Measurements from ENCODE around the gene KYNU. TPM values are rescaled to one million over a fixed set of nuclear protein-coding genes. Genes with fewer than 3 reads are reported as not detected.

The KYNU gene
- total RNA-seq, 1 donor from 2014 or later, result 1.3 TPM

GRCh38 chr2:142930835-142931398, 53.5 kb downstream of the KYNU start:
- no peak overlapping the region for H3K4me3 ChIP-seq (ENCODE audit: low read depth, low read length)
- TF ChIP-seq CTCF (conservative IDR thresholded peaks at IDR 0.05; ENCODE audit: low read depth, low read length), result no peak
- no peak for DNase-seq (ENCODE audit: low read depth)

GRCh38 chr2:142933916-142934315, 56.5 kb downstream of the KYNU start:
- no peak for TF ChIP-seq CTCF (conservative IDR thresholded peaks at IDR 0.05; ENCODE audit: low read depth, low read length)
- DNase-seq (ENCODE audit: low read depth), result no peak
- no peak overlapping the region for H3K4me3 ChIP-seq (ENCODE audit: low read depth, low read length)

- DNase-seq (ENCODE audit: low read depth), result no peak
- no peak for TF ChIP-seq CTCF (conservative IDR thresholded peaks at IDR 0.05; ENCODE audit: low read depth, low read length)
- no peak overlapping the region for H3K4me3 ChIP-seq (ENCODE audit: low read depth, low read length)
Measured at GRCh38 chr2:142935563-142936089, 58.2 kb downstream of the KYNU start.

- no peak for DNase-seq (ENCODE audit: low read depth)
- TF ChIP-seq CTCF (conservative IDR thresholded peaks at IDR 0.05; ENCODE audit: low read depth, low read length), result no peak
Measured at GRCh38 chr2:142936629-142937028, 59.2 kb downstream of the KYNU start.

GRCh38 chr2:142937347-142937746, 59.9 kb downstream of the KYNU start:
- DNase-seq (ENCODE audit: low read depth), result no peak

More at GRCh38 chr2:142936629-142937028, 59.2 kb downstream of the KYNU start:
- no peak overlapping the region for H3K4me3 ChIP-seq (ENCODE audit: low read depth, low read length)

GRCh38 chr2:142938240-142938639, 60.8 kb downstream of the KYNU start:
- no peak for TF ChIP-seq CTCF (conservative IDR thresholded peaks at IDR 0.05; ENCODE audit: low read depth, low read length)
- H3K4me3 ChIP-seq (ENCODE audit: low read depth, low read length), result no peak overlapping the region

More at GRCh38 chr2:142937347-142937746, 59.9 kb downstream of the KYNU start:
- no peak overlapping the region for H3K4me3 ChIP-seq (ENCODE audit: low read depth, low read length)
- TF ChIP-seq CTCF (conservative IDR thresholded peaks at IDR 0.05; ENCODE audit: low read depth, low read length), result no peak

More at GRCh38 chr2:142938240-142938639, 60.8 kb downstream of the KYNU start:
- no peak for DNase-seq (ENCODE audit: low read depth)

Data from epithelial cell of proximal tubule (primary cell).